KMS-11 (cell line): ENCODE results near the gene AMH.
A peak's percentile ranks its signal among the peaks of the same experiment; 100 is the strongest.

Source experiments
- H2AFZ ChIP-seq: fragments of 200-600 bp; sonication (generic); 2 replicates; pipeline ENCODE4 v1.6.1; 2016; ENCODE audit warnings: antibody characterized with exemption, mixed run types, low read depth
- H3K27ac ChIP-seq: fragments of 200-600 bp; sonication (generic); 2 replicates; pipeline ENCODE4 v1.6.1; 2016; ENCODE audit warnings: mild to moderate bottlenecking, mixed run types
- H3K27me3 ChIP-seq: fragments of 200-600 bp; sonication (generic); 2 replicates; pipeline ENCODE4 v1.6.1; 2017; ENCODE audit warnings: mild to moderate bottlenecking, low read depth, mixed run types, moderate library complexity; ENCODE audit not compliant: insufficient read depth
- H3K36me3 ChIP-seq: fragments of 200-600 bp; sonication (generic); 2 replicates; pipeline ENCODE4 v1.6.1; 2017; ENCODE audit warnings: mild to moderate bottlenecking, mixed run types; ENCODE audit not compliant: insufficient read depth
- H3K4me1 ChIP-seq: fragments of 200-600 bp; sonication (generic); 2 replicates; pipeline ENCODE4 v1.6.1; 2016; ENCODE audit warnings: mild to moderate bottlenecking, low read depth, mixed run types; ENCODE audit not compliant: poor library complexity, severe bottlenecking
- H3K4me2 ChIP-seq: fragments of 200-600 bp; sonication (generic); 2 replicates; pipeline ENCODE4 v1.7.0; 2016; ENCODE audit warnings: mild to moderate bottlenecking, mixed run types
- H3K4me3 ChIP-seq: fragments of 200-600 bp; sonication (generic); IDR thresholded peaks from 2 replicates; pipeline ENCODE4 v1.6.1; 2017; ENCODE audit warnings: low read depth, low read length, mixed read lengths; ENCODE audit not compliant: insufficient read depth
- H3K79me2 ChIP-seq: fragments of 200-600 bp; sonication (generic); 2 replicates; pipeline ENCODE4 v1.6.1; 2016; ENCODE audit warnings: low read depth, mixed run types; ENCODE audit not compliant: insufficient read depth
- H3K9ac ChIP-seq: fragments of 200-600 bp; sonication (generic); 2 replicates; pipeline ENCODE4 v1.6.1; 2016; ENCODE audit warnings: mild to moderate bottlenecking, mixed run types
- H4K20me1 ChIP-seq: fragments of 200-600 bp; sonication (generic); 2 replicates; pipeline ENCODE4 v1.6.1; 2016; ENCODE audit warnings: mild to moderate bottlenecking, mixed run types; ENCODE audit not compliant: insufficient read depth
- TF ChIP-seq, protein P1 (sequence below): fragments of 200-600 bp; sonication (generic); conservative IDR thresholded peaks from 2 replicates; pipeline ENCODE4 v1.6.1; 2017; ENCODE audit warnings: low read depth, mild to moderate bottlenecking, antibody characterized with exemption, low read length, moderate library complexity, mixed read lengths

Gene AMH

DNA sequence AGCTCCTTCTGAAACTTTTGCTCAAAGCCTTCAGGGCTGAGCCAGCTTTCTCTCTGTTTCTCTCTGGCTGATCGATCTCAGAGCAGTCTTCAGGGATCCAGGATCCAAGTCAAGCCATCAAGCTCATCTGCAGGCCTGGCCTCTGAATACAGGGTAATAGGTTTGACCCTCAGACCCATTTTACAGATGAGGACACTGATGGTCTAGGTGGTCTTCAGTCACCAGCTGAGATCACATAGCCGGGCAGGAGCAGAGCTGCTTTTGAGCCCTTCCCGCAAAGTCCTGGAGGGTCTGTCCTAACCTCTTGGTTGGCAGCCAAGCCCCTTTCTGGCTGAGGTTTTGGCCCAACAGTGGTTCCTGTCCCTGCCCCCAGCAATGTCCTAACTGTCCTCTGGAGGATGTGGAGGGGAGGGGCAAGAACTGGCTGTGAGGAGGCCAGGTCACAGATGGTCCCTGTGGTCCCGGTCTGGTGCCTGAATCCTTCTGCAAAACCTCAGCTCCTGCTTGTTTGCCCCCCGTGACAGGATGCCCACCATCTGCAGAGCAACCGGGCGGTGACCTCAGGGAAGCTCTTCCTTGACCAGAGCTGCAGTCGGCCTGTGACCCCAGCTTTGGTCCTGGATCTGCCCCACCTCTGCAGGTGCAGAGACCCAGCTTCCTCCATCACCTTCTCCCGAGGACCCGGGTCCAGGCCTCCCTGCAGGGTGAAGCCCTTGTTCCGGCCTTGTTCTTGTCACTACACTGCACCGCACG, 38.6 kb downstream of the AMH start:
- TF ChIP-seq, protein P1, sequence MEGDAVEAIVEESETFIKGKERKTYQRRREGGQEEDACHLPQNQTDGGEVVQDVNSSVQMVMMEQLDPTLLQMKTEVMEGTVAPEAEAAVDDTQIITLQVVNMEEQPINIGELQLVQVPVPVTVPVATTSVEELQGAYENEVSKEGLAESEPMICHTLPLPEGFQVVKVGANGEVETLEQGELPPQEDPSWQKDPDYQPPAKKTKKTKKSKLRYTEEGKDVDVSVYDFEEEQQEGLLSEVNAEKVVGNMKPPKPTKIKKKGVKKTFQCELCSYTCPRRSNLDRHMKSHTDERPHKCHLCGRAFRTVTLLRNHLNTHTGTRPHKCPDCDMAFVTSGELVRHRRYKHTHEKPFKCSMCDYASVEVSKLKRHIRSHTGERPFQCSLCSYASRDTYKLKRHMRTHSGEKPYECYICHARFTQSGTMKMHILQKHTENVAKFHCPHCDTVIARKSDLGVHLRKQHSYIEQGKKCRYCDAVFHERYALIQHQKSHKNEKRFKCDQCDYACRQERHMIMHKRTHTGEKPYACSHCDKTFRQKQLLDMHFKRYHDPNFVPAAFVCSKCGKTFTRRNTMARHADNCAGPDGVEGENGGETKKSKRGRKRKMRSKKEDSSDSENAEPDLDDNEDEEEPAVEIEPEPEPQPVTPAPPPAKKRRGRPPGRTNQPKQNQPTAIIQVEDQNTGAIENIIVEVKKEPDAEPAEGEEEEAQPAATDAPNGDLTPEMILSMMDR, result no peak
- H2AFZ ChIP-seq, result no peak overlapping the region
- H3K4me1 ChIP-seq, result peaks cover 7% of the 10 kb centered on the region
- H3K4me3 ChIP-seq, result no peak overlapping the region
- H3K4me2 ChIP-seq, result no peak overlapping the region
- no peaks in the 10 kb centered on the region for H3K36me3 ChIP-seq
- H3K79me2 ChIP-seq, result no peaks in the 10 kb centered on the region
- no peaks in the 10 kb centered on the region for H3K27me3 ChIP-seq
- no peak overlapping the region for H3K27ac ChIP-seq
- H4K20me1 ChIP-seq, result no peaks in the 10 kb centered on the region
- no peak overlapping the region for H3K9ac ChIP-seq

DNA sequence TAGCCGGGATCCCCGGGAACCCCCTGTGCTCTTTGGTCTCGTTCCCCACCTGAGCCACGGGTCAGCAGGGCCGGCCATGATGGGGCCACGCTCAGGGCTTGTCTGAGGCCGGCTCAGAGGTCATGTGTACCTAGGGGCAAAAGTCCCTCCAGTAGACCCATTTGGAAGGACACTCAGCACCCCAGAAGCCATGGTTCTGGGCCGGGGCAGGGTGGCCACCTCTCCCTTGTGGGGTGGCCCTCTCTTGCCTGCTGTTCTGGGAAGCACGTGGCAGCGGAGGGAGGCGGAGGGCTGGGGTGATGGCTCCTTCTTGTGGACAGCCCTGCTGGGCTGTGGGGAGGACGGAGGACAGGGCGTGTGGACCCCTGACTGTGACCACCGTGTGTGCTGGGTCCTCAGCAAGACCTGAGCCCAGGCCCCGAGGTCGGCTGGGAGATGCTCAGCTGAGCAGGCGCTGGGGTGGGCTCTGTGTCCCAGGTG, 39.3 kb downstream of the AMH start:
- no peaks in the 10 kb centered on the region for H4K20me1 ChIP-seq
- H3K27ac ChIP-seq, result no peak overlapping the region
- H3K36me3 ChIP-seq, result no peaks in the 10 kb centered on the region
- H3K27me3 ChIP-seq, result no peaks in the 10 kb centered on the region
- peaks cover 7% of the 10 kb centered on the region for H3K4me1 ChIP-seq
- H3K4me3 ChIP-seq, result no peak overlapping the region
- H3K4me2 ChIP-seq, result no peak overlapping the region
- no peak overlapping the region for H2AFZ ChIP-seq
- TF ChIP-seq, protein P1, result no peak
- H3K9ac ChIP-seq, result no peak overlapping the region
- H3K79me2 ChIP-seq, result no peaks in the 10 kb centered on the region

DNA sequence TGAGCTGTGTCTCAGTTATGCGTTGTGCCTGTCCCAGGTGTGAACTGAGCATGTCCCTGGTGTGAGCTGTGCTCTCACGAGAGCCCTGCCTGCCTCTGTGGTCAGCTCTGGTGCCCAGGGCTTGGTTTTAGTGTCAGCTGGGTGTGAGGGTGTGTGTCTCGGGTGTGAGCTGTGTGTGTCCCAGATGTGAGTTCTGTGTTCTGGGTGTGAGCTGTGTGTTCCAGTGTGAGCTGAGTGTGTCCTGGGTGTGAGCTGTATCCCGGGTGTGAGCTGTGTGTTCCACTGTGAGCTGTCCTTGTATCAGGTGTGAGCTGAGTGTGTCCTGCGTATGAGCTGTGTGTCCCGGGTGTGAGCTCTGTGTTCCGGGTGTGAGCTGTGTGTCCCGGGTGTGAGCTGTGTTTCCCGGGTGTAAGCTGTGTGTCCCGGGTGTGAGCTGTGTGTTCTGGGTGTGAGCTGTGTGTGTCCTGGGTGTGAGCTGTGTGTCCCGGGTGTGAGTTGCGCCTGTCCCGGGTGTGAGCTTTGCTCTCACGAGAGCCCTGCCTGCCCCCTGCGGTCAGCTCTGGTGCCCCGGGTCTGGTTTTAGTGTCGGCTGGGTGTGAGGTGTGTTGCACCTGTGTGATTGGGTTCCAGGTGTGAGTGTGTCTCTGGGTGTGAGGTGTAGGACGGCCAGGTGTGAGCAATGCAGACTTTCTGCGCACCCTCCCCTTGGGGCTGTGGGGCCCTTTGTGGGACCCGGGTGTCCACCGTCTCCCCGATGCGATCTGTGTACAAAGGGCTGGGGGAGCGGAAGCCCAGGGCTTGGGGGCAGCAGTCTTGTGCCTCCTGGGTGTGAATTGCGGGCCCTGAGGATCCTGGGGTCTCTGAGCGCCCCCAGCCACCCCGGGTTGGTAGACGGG, 39.9 kb downstream of the AMH start:
- Histone ChIP-seq H3K27me3 (no peaks in the 10 kb centered on the region), H3K9ac (no peak overlapping the region)

DNA sequence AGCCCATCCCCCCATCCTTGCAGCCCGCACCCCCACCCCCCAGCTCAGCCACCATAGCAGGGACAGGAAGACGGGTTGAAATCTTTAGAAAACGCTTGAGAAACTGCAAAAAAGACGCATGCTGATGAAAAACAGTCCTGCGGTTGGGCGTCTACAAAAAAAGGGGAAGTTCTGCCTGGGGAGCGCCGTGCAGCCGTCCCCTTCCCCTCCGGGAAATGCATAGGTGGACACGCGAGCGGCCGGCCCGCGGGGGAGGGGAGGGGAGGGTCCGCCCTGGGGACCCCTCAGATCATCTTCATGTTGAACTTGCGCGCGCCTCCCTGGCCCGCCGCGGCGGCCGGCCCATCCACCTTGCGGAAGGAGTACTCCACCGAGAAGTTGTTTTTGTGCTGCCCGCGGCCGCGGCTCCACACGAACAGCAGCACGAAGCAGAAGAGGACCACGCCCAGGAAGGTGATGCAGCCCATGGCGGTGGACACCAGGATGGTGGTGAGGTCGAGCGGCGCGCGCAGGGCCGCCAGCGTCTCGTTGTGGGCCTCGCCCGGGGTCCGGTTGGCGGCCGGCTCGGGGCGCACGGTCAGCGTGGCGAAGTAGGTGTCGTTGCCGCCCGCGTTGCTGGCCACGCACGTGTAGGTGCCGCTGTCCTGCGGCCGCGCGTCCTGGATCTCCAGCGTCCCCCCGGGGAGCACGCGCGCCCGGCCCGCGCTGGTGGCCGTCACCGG, 40.8 kb downstream of the AMH start:
- Histone ChIP-seq H2AFZ (peak overlapping the region; percentile 59), H4K20me1 (no peaks in the 10 kb centered on the region), H3K27me3 (no peaks in the 10 kb centered on the region; the same call in 1 of the 2 replicates), H3K27ac (no peak overlapping the region), H3K4me3 (no peak overlapping the region), H3K4me2 (peak overlapping the region; percentile 48; the same call in 1 of the 2 replicates), H3K4me1 (peaks cover 7% of the 10 kb centered on the region), H3K9ac (no peak overlapping the region; the same call in 1 of the 2 replicates), H3K36me3 (no peaks in the 10 kb centered on the region), H3K79me2 (no peaks in the 10 kb centered on the region)
- TF ChIP-seq, protein P1, result no peak

More for the DNA sequence above, 39.9 kb downstream of the AMH start:
- Histone ChIP-seq H3K4me3 (no peak overlapping the region), H3K79me2 (no peaks in the 10 kb centered on the region), H3K27ac (no peak overlapping the region), H2AFZ (peak overlapping the region; percentile 59; the same call in 1 of the 2 replicates), H4K20me1 (no peaks in the 10 kb centered on the region), H3K4me2 (no peak overlapping the region), H3K36me3 (no peaks in the 10 kb centered on the region), H3K4me1 (peaks cover 7% of the 10 kb centered on the region)
- TF ChIP-seq, protein P1, result no peak
